HG03378 (cell line): ENCODE measurements around the gene ENDOV.

ENCODE experiments used
- ATAC-seq: cut with Tn5 transposase; IDR thresholded peaks from one replicate; pipeline ENCODE4 v1.9.1; 2021; ENCODE audit warnings: mild to moderate bottlenecking, moderate library complexity; ENCODE audit not compliant: unreplicated experiment

ENDOV gene

DNA sequence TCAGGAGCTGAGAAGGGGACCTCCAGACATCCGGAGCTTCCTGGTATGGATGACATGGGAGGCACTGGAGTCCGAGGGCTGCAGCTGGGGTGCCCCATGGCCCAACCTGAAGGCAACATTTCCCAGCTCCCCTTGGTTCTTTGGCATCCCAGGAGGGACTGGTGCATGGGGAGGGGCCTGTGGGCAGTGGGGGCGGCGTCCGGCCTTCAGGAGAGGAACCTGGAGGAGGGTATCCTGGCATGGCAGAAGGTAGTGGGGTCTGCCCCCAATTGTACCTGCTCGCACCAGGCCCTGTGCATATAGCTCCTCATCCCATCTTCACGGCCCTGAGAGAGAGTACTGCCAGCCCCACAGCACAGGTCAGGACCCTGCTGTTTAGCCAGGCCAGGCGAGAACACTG is 49.5 kb downstream of the ENDOV start:
- no peak for ATAC-seq

DNA sequence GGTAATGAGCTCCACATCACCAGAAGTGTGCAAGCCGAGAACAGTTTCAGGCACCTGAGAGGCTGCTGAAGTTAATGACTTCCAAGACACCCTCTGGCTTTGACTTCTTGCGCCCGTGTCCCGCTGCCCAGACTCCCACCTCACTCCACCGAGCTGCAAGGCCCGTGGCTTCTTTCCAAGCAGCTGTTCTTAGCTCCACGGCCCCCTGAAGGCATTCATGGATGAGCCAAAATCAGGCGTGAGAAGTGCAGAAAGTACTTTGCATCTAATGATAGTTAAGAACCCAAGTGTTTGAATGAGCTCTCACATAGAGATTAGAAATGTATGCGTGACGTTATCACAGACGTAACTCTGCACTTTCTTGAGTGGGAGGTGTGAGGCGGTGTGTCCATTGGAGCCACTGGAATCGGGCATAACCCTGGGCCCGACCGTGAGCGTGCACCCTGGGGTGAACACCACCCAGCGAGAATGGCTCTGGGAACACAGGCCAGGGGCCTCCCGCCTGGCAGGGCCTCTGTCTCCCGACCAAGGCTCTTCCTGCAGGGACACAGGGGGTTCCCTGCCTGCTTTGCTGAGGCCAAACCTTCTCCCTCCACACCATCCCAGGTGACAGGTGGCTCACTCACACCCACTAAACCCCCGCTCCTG is 50.5 kb downstream of the ENDOV start:
- no peak for ATAC-seq

DNA sequence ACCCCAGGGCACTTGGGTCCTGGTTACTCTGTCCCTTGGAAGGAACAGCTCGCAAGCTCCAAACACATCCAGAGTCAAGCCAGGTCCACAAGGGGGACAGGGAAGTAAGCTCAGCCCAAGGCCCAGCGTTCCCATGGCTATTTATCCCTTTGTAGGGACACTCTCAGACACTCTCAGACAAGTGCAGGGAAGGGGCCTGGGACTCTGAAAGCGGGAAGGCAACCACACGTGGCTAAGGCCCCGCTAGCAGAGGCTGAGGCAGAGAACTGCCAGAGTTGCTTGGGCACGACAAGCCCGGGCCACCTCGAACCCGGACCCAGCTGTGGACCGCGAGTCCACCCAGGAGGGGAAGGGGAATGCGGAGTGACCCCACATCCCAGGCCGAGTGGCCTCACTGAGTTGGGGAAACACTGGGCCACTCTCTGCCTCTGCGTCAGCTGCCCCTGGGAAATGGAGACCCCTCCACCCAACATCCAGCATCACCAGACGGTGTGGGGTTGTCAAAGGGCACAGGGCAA is 51.3 kb downstream of the ENDOV start:
- ATAC-seq = no peak

DNA sequence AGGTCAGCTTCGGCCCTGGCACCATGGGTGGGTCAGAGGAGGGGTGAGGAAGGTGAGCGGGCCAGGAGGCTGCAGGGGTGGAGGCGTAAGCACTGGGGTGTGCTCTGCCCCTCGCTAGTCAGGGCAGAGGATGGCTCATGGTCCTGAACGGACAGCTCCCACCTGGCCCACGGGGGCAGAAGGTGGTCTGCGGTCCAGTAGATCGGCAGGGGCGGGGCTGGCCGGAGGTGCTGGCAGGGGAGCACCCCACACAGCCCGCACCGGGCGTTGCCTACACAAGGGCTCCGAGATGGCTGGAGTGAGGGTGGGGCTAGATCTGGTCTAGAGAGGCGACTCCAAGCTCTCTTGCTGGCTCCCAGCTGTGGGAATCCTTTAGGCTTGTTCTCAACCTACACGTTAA is 53.3 kb downstream of the ENDOV start:
- no peak for ATAC-seq

DNA sequence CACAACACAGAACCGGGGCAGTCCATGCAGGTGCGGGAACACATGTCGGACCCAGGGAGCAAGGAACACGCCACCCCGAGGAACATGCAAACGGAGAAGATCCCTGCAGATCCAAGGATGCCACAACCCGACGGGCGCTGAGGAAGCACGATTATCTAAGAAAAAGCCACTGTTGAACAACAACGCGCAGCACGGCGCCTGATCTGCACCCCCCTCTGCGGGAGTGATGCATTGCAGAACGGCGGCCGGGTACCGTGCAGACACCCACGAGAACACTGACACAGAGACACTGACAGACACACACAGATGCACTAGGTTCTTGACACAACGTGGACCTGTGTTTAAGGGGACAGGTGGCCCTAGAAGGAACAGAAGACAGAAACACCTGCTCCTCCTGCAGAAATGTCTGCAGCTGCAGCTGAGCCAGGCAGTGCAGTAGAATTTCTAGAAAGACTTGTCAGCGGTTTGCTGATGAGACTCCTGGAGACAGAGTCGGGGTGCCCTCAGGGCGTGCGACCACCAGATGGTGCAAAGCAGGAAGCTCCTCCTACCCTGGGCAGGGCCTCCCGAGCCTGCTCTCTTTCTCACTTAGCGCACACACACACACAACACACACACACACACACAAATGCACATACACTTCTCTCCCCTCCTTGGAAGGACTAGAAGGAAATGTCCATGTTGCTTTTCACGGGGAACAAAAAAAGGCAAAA is 54.0 kb downstream of the ENDOV start:
- no peak for ATAC-seq

DNA sequence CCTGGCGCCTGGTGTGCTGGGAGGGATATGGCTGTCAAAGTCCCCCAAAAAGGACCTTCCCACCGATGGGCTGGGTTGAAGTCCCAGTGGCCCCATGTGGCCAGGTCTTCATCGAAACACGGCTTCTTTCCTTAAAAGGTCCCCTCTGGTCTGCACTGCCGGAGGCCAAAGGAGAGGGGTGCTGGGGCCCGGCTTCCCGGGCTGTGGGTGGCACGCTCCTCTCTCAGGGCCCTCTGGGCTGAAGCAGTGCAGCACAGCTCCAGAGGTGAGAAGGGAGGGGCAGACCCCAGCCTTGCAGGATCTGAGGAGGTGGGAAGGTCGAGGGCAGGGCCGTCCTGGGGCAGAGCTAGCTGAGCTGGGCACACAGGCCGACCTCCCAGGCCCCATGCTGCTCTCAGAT is 54.7 kb downstream of the ENDOV start:
- no peak for ATAC-seq

DNA sequence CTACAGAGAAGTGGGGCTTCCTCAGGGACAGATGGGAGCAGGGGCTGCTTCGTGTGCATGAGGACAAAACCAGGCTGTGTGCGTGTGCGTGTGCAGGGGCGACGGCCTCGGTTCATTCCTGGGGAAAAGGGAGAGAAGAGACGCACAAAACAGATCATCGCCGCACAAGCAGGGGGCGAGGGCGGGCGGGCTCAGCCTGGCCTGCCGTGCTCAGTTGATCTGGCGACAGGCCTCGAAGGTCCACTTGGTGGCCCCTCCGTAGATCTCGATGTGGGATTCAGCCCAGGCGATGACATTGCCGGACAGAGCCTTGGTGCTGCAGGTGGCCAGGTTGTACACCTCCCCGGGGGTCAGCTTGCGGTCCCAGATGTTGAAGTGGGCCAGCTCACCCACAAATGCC is 55.6 kb downstream of the ENDOV start:
- no peak for ATAC-seq

DNA sequence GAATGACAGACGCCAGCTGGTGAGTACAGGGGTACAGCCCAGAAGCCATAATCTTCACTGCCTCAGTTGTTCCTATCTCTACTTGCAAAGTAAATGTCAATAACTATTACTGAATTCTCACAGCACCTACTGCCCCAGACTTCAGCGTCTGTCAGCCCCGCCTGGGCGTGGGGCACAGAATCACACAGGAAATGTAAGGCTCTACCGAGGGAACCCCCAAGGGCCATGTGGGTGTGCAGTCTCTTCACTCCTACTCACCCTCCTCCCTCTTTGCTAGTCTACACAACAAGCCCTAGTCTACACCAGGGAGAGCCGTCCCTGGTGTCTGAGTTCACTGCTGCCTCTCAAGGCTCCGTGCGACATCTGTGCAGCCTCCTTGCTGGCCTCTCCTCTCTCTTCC is 57.0 kb downstream of the ENDOV start:
- no peak for ATAC-seq

DNA sequence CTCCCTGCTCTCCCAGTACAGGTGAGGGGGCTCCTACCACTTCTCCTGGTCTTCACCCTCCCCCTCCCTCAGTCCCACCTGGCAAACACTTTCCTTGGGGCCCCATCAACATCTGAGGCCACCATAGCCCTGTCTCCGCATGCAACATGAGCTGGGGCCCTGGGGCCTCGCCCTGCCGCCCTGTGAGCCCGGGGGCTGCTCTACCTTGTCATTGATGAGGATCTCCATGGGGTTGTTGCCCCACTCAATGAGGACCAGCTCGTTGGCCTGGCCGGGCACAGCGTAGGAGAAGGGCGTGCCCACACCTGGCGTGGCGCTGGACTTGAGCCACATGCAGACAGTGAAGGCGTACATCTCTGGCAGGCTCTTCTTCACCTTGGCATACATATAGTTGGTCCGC is 58.0 kb downstream of the ENDOV start:
- no peak for ATAC-seq

DNA sequence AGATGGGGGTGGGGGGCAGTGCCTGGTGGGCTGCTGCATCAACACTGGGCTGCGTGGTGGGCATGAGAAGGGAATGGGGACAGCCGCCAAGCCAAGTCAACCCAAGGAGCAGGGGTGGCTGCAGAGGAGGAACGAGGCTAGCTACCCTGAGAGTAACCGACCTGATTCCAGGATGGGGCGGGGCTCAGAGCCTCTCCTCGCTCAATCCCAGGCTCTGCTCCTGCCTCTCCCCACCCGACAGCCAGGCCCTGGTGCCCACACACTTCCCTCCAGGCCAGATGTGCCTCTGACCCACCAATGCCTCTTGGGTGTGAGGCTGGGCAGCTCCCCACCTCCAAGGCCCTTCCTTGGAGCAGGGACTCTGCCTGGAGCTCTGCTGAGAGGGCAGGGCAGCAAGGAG is 58.7 kb downstream of the ENDOV start:
- ATAC-seq = no peak

DNA sequence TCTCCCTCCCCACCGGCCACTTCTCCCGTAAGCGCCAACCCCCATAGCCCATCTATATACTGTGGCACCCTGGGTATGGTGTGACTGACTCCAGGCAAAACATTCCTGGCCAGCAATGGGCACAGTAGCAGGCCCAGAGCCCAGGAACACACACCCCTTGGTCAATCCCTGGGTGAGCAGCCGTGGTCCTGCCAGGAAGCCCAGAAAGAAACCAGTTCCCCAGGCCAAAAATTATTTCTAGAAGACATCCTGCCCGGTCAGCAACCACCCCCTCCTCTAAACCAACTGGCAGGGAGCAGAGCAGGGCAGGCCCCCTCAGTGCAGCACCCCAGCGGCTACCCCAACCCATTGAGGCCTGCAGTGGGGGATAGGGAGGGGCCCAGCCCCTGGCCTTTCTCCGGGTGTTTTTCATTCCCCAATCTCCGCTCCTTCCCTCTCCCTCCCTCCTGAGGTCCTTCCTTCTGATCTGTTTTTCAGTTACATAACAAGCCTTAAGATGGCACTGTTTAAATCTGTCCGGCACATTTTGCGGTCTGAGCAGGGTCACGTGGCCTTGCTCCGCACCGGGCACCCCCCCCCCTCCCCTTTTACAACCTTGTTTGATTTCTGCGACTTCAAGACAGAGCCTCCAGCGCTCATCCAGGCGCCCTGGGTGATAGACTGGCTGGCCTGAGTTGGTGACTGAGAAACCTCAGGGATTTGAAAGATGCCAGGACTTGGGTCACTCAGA is 59.4 kb downstream of the ENDOV start:
- no peak for ATAC-seq

DNA sequence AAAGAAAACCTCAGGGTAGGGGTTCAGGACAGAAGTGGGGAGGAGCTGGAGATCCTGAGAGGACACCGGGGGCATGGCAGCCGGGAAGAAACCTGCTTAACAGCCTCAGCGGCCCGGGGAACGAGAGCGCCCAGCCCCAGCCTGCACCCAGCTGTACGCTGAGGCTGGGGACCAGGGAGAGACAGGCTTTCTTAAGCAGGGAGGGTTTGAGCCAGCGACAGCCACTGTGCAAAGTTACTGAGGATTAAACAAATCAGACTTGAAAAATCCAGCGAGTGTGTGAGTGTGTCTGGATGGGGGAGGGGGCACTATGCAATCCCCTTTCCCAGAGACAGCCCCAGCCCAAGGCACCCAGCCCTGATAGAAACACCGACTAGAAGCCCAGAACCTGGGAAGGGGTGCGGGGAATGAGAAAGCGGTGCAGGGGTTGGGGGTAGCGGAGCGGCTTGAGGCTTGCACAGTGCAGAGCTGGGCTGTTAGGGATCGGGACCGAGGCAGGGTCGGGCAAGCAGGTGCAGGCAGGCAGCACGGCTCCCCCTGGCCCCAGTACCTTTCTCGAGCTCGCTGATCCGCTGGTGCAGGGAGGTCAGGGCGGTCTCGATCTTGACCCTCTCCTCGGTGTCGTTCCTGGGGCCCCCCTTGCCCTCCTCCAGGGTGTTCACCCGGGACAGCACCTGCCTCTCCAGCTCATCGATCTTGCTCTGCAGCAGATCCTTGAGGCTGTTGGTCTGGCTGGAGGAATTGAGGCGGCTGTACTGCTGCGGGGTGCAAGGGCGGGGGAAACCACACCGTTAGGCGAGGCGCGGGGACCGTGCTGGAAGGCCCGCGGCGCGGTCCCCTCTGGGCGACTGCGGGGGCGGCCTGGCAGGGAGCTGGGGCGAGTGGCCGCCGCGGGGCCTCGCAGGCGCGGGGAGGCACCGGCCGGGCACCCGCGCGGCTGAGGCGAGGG is 60.3 kb downstream of the ENDOV start:
- no peak for ATAC-seq

DNA sequence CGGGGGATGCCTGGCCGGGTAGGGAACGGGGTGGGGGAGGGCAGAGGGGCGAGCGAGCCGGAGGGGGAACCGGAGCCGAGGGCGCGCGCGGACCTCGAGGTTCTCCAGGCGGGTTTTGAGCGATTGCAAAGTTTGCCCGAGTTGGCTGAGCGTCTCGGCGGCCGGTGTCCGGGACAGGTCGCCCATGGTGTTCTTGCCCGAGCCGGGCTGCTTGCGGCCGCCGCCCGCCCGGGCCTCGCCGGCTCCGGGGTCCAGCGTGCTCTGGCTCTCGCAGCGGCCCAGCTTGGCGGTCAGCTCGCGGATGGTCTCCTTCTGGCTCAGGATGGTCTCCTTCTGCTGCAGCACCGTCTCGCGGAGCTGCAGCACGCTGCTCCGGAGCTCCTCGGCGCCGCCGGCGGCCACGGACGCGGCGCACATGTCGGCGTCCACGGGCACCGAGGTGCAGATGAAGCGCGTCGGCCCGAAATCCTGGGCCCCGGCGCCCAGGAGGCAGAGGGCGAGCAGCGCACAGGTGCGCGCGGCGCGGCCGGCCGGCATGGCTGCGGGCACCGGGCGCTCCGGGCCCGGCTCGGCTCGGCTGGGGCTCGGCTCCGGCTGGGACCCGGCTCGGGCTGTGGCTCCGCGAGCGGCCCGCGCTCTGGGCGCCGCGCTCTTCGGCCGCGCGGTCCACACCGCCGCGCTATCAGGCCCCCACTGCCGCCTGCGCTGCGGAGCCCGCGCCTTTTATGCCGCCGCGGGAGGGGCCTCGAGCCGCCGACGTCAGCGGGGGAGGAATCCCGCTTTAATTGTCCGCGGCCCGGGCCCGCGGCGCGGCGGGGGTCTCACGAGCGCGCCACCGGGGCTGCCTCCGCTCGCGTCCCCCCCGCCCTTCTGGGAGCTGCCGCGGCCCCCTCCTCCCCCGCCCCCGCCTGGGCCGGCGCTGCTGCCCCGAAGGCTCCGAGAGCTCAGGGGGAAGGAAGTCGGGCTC is 61.2 kb downstream of the ENDOV start, which contains the start of gene NPTX1:
NPTX1 (minus strand) TSS at position 698 of the 967 bp plus-strand sequence; CDS start at position 537, 161 bp downstream.
- no peak for ATAC-seq

DNA sequence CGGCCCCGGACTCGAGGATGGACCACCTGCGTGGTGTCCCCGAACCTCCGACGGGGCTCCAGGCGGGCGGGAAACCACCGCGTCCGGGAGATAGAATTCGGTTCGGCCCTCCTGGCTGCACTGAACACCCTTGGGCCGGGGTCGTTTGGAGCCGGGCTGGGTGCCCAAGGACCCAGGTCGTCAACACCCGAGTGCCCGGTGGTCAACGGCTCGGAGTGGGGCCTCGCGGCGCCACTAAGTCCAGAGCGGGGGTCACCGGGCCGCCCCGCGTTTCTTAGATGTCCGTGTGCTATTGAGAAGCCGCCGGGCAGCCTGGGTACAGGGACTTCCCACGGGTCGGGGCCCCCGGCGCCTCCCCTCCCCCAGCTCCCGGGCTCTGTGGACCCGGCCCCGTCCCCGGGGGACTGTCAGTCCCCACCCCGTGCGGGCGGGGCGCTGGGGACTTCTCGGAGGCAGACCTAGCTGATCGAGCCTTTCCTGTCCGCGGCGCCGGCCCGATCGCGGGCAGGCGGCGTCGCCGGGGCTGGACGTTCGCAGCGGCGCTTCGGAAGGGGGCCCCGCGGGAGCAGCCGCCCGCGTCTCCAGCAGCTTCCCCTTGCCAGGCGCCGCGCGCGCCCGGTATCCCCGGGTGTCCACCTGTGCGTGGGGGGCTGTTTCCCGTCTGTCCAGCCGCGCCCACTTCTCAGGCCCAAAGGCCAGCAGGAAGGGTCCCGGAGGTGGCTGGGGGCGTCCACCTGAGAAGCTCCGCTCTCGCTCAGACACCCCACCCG is 62.1 kb downstream of the ENDOV start:
- no peak for ATAC-seq

DNA sequence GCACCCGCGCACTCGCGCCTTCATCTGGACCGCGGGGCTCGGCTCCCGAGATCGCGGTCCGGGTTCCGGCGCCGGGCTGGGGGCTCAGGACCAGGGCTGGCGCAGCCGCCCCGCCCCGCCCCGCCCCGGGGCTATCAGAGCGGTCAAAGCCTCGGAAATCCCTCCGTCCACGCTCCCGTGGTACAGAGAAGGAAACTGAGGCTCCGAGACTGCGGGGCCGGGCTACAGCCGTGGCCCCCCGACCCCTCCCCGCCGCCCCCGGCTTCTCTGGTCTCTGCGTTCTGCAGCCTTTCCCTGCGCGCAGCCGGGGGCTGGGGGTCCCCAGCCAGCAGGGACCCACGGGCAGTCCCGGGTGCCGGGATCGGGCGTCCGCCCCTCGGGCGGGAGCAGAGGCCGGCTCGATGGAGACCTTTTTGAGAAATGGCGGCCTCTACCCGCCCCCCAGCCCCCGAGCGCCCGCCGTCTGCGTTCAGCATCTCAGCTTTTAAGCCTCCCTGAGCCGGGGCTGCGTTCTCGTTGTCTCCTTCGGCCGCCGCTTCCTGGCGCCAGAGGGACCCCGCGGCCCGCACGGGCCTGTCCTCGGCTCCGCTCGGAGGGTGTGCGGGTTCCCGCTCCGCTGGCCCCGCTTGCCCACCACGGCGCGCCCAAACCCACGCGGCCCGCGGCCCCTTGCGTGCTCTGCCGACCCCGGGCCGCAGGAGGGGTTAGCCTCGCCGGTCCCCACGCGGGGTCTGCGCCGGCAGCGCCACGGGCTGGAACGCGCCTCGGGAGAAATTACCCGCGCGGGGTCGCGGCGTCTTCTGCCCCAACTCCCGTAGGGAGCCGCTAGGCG is 62.9 kb downstream of the ENDOV start:
- no peak for ATAC-seq

DNA sequence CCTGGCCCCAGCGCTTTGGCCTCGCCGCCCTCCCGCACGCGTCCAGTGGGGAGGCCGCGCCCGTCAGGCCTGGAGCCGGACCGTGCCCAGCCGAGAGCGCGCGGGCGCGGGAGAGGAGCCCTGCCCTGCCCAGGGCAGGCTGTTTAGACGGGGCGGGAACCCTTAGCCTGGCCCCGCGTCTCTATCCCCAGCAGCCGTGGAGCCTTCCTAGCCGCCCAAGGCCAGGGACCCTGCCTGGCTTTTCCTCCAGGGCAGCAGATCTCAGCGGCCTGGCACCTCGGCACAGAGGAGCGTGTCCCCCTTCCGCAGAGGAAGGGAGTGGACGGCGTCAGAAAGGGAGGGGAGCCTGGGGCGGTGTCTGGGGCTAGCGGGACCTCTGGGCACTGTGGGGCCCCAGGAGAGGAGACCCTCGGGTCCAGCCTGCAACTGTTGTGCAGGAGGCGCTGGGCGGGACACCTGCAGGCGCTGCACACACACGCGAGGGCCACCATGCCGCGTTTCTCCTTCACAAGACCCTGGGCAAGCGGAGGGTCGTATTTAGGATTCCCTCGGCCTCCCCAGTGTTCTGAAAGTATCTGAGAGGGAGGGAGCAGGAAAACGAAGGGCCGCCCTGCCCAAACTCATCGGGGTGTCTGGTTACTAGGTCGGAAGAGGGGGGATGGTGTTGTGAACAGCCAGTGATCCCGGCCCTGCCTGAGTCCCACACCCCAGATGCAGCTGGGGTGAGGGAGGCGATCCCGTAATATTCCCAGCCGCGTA is 63.7 kb downstream of the ENDOV start:
- no peak for ATAC-seq

DNA sequence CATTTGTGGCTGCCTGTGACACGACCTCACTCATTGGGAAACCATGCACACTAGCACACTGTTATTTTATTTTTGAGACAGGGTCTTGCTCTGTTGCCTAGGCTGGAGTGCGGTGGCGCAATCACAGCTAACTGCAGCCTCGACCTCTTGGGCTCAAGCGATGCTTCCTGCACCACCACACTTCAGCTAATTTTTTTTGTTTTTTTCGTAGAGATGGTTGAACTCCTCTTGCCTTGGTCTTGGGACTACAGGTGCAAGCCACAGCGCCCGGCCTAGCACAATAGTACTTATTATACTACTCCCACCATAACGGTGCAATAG is 64.2 kb downstream of the ENDOV start:
- no peak for ATAC-seq
